Measurements from ENCODE around the gene KRTAP4-12. TPM values are rescaled to one million over a fixed set of nuclear protein-coding genes. Genes with fewer than 3 reads are reported as not detected.
"Not testable (repeated sequence)": the region's sequence is repeated elsewhere in the genome, so short reads cannot be mapped to it uniquely, and the experiment has no call there.

Gene KRTAP4-12
- total RNA-seq, 1 donor from 2014 or later: not detected

- DNase-seq (ENCODE audit: low spot score): no peak
- H3K36me3 Mint-ChIP-seq (ENCODE audit: low read depth, unreplicated experiment): no peaks in the 10 kb centered on the region
Measured at GRCh38 chr17:41107941-41108450, 16.0 kb downstream of the KRTAP4-12 start.

GRCh38 chr17:41105347-41105746 lies 18.6 kb downstream of the KRTAP4-12 start, which contains the start of gene KRTAP4-9:
Gene KRTAP4-9, plus strand, starts transcription at chr17:41105389. Its CDS starts 0 bp downstream, at chr17:41105389.
- not testable (repeated sequence) for H3K36me3 Mint-ChIP-seq (ENCODE audit: low read depth, unreplicated experiment); H3K9me3 Mint-ChIP-seq (ENCODE audit: unreplicated experiment); H3K4me3 Mint-ChIP-seq (ENCODE audit: unreplicated experiment); H3K27me3 Mint-ChIP-seq (ENCODE audit: unreplicated experiment); DNase-seq (ENCODE audit: low spot score); H3K4me1 Mint-ChIP-seq (ENCODE audit: unreplicated experiment); H3K27ac Mint-ChIP-seq (ENCODE audit: unreplicated experiment)

More at GRCh38 chr17:41107941-41108450, 16.0 kb downstream of the KRTAP4-12 start:
- no peak for TF ChIP-seq CTCF (IDR thresholded peaks at IDR 0.05; ENCODE audit: unreplicated experiment)
- Mint-ChIP-seq H3K9me3 (ENCODE audit: unreplicated experiment) (no peaks in the 10 kb centered on the region), H3K4me3 (ENCODE audit: unreplicated experiment) (no peak overlapping the region), H3K27me3 (ENCODE audit: unreplicated experiment) (no peaks in the 10 kb centered on the region), H3K4me1 (ENCODE audit: unreplicated experiment) (peaks cover 6% of the 10 kb centered on the region), H3K27ac (ENCODE audit: unreplicated experiment) (peak overlapping the region; percentile 15)

GRCh38 chr17:41104386-41105038 lies 19.5 kb downstream of the KRTAP4-12 start:
- H3K4me1 Mint-ChIP-seq (ENCODE audit: unreplicated experiment); H3K27me3 Mint-ChIP-seq (ENCODE audit: unreplicated experiment); DNase-seq (ENCODE audit: low spot score); H3K4me3 Mint-ChIP-seq (ENCODE audit: unreplicated experiment); H3K9me3 Mint-ChIP-seq (ENCODE audit: unreplicated experiment); H3K27ac Mint-ChIP-seq (ENCODE audit: unreplicated experiment); H3K36me3 Mint-ChIP-seq (ENCODE audit: low read depth, unreplicated experiment): not testable (repeated sequence)

GRCh38 chr17:41103896-41104295 lies 20.1 kb downstream of the KRTAP4-12 start:
- Mint-ChIP-seq H3K4me3 (ENCODE audit: unreplicated experiment) (no peak overlapping the region), H3K27ac (ENCODE audit: unreplicated experiment) (no peak overlapping the region), H3K9me3 (ENCODE audit: unreplicated experiment) (no peaks in the 10 kb centered on the region), H3K36me3 (ENCODE audit: low read depth, unreplicated experiment) (no peaks in the 10 kb centered on the region), H3K4me1 (ENCODE audit: unreplicated experiment) (peaks cover 6% of the 10 kb centered on the region), H3K27me3 (ENCODE audit: unreplicated experiment) (no peaks in the 10 kb centered on the region)
- TF ChIP-seq CTCF (IDR thresholded peaks at IDR 0.05; ENCODE audit: unreplicated experiment): no peak
- no peak for DNase-seq (ENCODE audit: low spot score)

- Mint-ChIP-seq H3K4me1 (ENCODE audit: unreplicated experiment) (no peaks in the 10 kb centered on the region), H3K4me3 (ENCODE audit: unreplicated experiment) (no peak within 1 kb of the TSS), H3K9me3 (ENCODE audit: unreplicated experiment) (no peaks in the 10 kb centered on the region), H3K36me3 (ENCODE audit: low read depth, unreplicated experiment) (no peaks in the 10 kb centered on the region), H3K27me3 (ENCODE audit: unreplicated experiment) (no peaks in the 10 kb centered on the region), H3K27ac (ENCODE audit: unreplicated experiment) (no peak within 1 kb of the TSS)
- DNase-seq (ENCODE audit: low spot score): no peak
- no peak for TF ChIP-seq CTCF (IDR thresholded peaks at IDR 0.05; ENCODE audit: unreplicated experiment)
Measured at GRCh38 chr17:41101586-41102259, 22.3 kb downstream of the KRTAP4-12 start, which contains the start of gene KRTAP4-16. Gene KRTAP4-16, minus strand, starts transcription at chr17:41102209. Its CDS starts 0 bp downstream, at chr17:41102209.

GRCh38 chr17:41099682-41100480 lies 24.1 kb downstream of the KRTAP4-12 start:
- H3K4me1 Mint-ChIP-seq (ENCODE audit: unreplicated experiment); DNase-seq (ENCODE audit: low spot score); H3K4me3 Mint-ChIP-seq (ENCODE audit: unreplicated experiment); H3K9me3 Mint-ChIP-seq (ENCODE audit: unreplicated experiment); H3K36me3 Mint-ChIP-seq (ENCODE audit: low read depth, unreplicated experiment); H3K27me3 Mint-ChIP-seq (ENCODE audit: unreplicated experiment); H3K27ac Mint-ChIP-seq (ENCODE audit: unreplicated experiment): not testable (repeated sequence)

Data from endothelial cell (in vitro differentiated cells).